Endodermal cell (in vitro differentiated cells): Measurements from ENCODE around the gene CCDC92. TPM values are rescaled to one million over a fixed set of nuclear protein-coding genes. Genes with fewer than 3 reads are reported as not detected.
A peak's percentile ranks its signal among the peaks of the same experiment; 100 is the strongest.

ENCODE experiments used
- DNase-seq: peaks from one replicate; pipeline ENCODE4 v3.0.0-alpha.2; 2017
- H3K27ac ChIP-seq: 2 replicates; pipeline ENCODE4 v1.5.1; 2013; ENCODE audit warnings: mild to moderate bottlenecking, low read depth, low read length, moderate library complexity
- H3K27me3 ChIP-seq: 2 replicates; pipeline ENCODE4 v1.6.1; 2013; ENCODE audit warnings: mild to moderate bottlenecking, low read length, moderate library complexity; ENCODE audit not compliant: insufficient read depth, control insufficient read depth, poor library complexity, severe bottlenecking
- H3K36me3 ChIP-seq: 2 replicates; pipeline ENCODE4 v1.7.0; 2013; ENCODE audit warnings: mild to moderate bottlenecking, low read length, moderate library complexity; ENCODE audit not compliant: control insufficient read depth, insufficient read depth
- H3K4me1 ChIP-seq: one replicate; pipeline ENCODE4 v1.7.0; 2013; ENCODE audit warnings: low read length; ENCODE audit not compliant: control insufficient read depth, insufficient read depth
- H3K4me3 ChIP-seq: 2 replicates; pipeline ENCODE4 v1.5.1; 2013; ENCODE audit warnings: mild to moderate bottlenecking, low read length, moderate library complexity
- H3K9ac ChIP-seq: 2 replicates; pipeline ENCODE4 v1.6.1; 2013; ENCODE audit warnings: mild to moderate bottlenecking, low read length, moderate library complexity; ENCODE audit not compliant: poor library complexity, severe bottlenecking; ENCODE audit errors: extremely low read depth
- H3K9me3 ChIP-seq: 2 replicates; pipeline ENCODE4 v1.6.1; 2013; ENCODE audit warnings: mild to moderate bottlenecking, low read length, moderate library complexity; ENCODE audit not compliant: control insufficient read depth
- H3K27ac Mint-ChIP-seq: 2 replicates; pipeline ENCODE4 v1.8.0; 2020; ENCODE audit warnings: mixed read lengths
- H3K27me3 Mint-ChIP-seq: 2 replicates; pipeline ENCODE4 v1.8.0; 2021; ENCODE audit warnings: mild to moderate bottlenecking, mixed read lengths; ENCODE audit not compliant: insufficient read depth
- H3K36me3 Mint-ChIP-seq: 2 replicates; pipeline ENCODE4 v1.8.0; 2020; ENCODE audit warnings: low read depth, mixed read lengths
- H3K4me1 Mint-ChIP-seq: 2 replicates; pipeline ENCODE4 v1.8.0; 2020; ENCODE audit warnings: mixed read lengths
- H3K4me3 Mint-ChIP-seq: 2 replicates; pipeline ENCODE4 v1.8.0; 2020; ENCODE audit warnings: mild to moderate bottlenecking, moderate library complexity, mixed read lengths
- H3K9me3 Mint-ChIP-seq: 2 replicates; pipeline ENCODE4 v1.8.0; 2020; ENCODE audit warnings: mild to moderate bottlenecking, mixed read lengths
- CTCF ChIP-seq: fragments of 200-600 bp; sonication (generic); conservative IDR thresholded peaks from 2 replicates; pipeline ENCODE4 v1.5.0; 2021; ENCODE audit warnings: antibody characterized with exemption, mild to moderate bottlenecking
- WGBS, 2 experiments: methylation state at CpG; one replicate each; pipeline versions ENCODE4 v1.1.5 to v1.1.7; 2013; ENCODE audit warnings: missing lambda C conversion rate in 2 of 2, mixed read lengths in 1 of 2; ENCODE audit not compliant: insufficient coverage in 1 of 2, insufficient read length in 1 of 2; 5-methylcytosine and 5-hydroxymethylcytosine counted together
- total RNA-seq, 2 donors: library from RNA; stranded (reverse); fragmentation: NEBNext Ultra II Directional in 1 of 2; extraction: Animal tissue kit (Norgen Biotek cat#: 25700) in 1 of 2; gene quantifications; 2 replicates in 1 of 2; 3 replicates in 1 of 2; pipeline ENCODE4 v1.2.1, GENCODE V29; 2021

Gene CCDC92
- total RNA-seq, 2 donors from 2014 or later = 37.9 to 45.1 TPM

- Mint-ChIP-seq H3K27me3 (no peaks in the 10 kb centered on the region), H3K4me1 (peaks cover 10% of the 10 kb centered on the region)
- 94 to 95% methylated on average over 10 to 11 of the region's 11 CpGs for WGBS, 2 experiments
These were observed 33.6 kb upstream of the CCDC92 start for GRCh38 chr12:124006085-124006845.

GRCh38 chr12:124004233-124004875, 31.7 kb upstream of the CCDC92 start:
- no peak overlapping the region for H3K9ac ChIP-seq
- Mint-ChIP-seq H3K36me3 (peaks cover 13% of the 10 kb centered on the region), H3K4me1 (peaks cover 10% of the 10 kb centered on the region), H3K9me3 (no peaks in the 10 kb centered on the region), H3K4me3 (no peak overlapping the region), H3K27me3 (no peaks in the 10 kb centered on the region), H3K27ac (no peak overlapping the region)
- H3K4me3 ChIP-seq = no peak overlapping the region
- TF ChIP-seq CTCF = no peak
- H3K9me3 ChIP-seq = no peaks in the 10 kb centered on the region
- WGBS, 2 experiments = 95 to 100% methylated on average over 7 to 9 of the region's 9 CpGs
- H3K36me3 ChIP-seq = peaks cover 64% of the 10 kb centered on the region
- H3K27ac ChIP-seq = no peak overlapping the region
- H3K4me1 ChIP-seq = peaks cover 4% of the 10 kb centered on the region
- no peak for DNase-seq
- H3K27me3 ChIP-seq = no peaks in the 10 kb centered on the region

More at GRCh38 chr12:124006085-124006845, 33.6 kb upstream of the CCDC92 start:
- Histone ChIP-seq H3K4me3 (no peak overlapping the region), H3K27me3 (no peaks in the 10 kb centered on the region), H3K9ac (no peak overlapping the region), H3K36me3 (peaks cover 62% of the 10 kb centered on the region), H3K9me3 (no peaks in the 10 kb centered on the region), H3K4me1 (peaks cover 4% of the 10 kb centered on the region), H3K27ac (peak overlapping the region; percentile 59)
- no peaks in the 10 kb centered on the region for H3K9me3 Mint-ChIP-seq
- H3K27ac Mint-ChIP-seq = no peak overlapping the region
- no peak overlapping the region for H3K4me3 Mint-ChIP-seq
- TF ChIP-seq CTCF = no peak
- DNase-seq = no peak
- H3K36me3 Mint-ChIP-seq = peaks cover 27% of the 10 kb centered on the region

GRCh38 chr12:124002654-124003053, 30.0 kb upstream of the CCDC92 start:
- Mint-ChIP-seq H3K4me1 (peaks cover 15% of the 10 kb centered on the region), H3K4me3 (no peak overlapping the region), H3K9me3 (no peaks in the 10 kb centered on the region), H3K27ac (no peak overlapping the region), H3K27me3 (no peaks in the 10 kb centered on the region), H3K36me3 (peaks cover 19% of the 10 kb centered on the region)
- Histone ChIP-seq H3K4me3 (no peak overlapping the region), H3K27ac (no peak overlapping the region), H3K4me1 (peaks cover 7% of the 10 kb centered on the region), H3K27me3 (no peaks in the 10 kb centered on the region), H3K36me3 (peaks cover 76% of the 10 kb centered on the region), H3K9ac (no peak overlapping the region), H3K9me3 (no peaks in the 10 kb centered on the region)
- 78 to 90% methylated on average over 1 to 2 of the region's 2 CpGs for WGBS, 2 experiments
- TF ChIP-seq CTCF = no peak
- DNase-seq = no peak
